GM12892 (cell line): ENCODE measurements around the gene BRD3OS.

Experiments used
- DNase-seq: peaks from one replicate; pipeline ENCODE4 v3.0.0; 2011; ENCODE audit not compliant: insufficient read length
- FAIRE-seq: peaks from 2 replicates; lab custom pipeline; 2011; peaks lifted over from hg19 to GRCh38; lab: Jason Lieb, UNC
- POLR2A ChIP-seq: IDR thresholded peaks from 2 replicates; pipeline ENCODE4 v1.6.1; 2011; ENCODE audit warnings: low read depth, low read length, control low read depth
- POLR2AphosphoS5 ChIP-seq: IDR thresholded peaks from 2 replicates; pipeline ENCODE4 v1.6.1; 2011; ENCODE audit warnings: low read depth, low read length, control low read depth
- TAF1 ChIP-seq: IDR thresholded peaks from 2 replicates; pipeline ENCODE4 v1.6.1; 2011; ENCODE audit warnings: low read depth, mild to moderate bottlenecking, control low read depth, low read length, borderline replicate concordance

BRD3OS gene

DNA sequence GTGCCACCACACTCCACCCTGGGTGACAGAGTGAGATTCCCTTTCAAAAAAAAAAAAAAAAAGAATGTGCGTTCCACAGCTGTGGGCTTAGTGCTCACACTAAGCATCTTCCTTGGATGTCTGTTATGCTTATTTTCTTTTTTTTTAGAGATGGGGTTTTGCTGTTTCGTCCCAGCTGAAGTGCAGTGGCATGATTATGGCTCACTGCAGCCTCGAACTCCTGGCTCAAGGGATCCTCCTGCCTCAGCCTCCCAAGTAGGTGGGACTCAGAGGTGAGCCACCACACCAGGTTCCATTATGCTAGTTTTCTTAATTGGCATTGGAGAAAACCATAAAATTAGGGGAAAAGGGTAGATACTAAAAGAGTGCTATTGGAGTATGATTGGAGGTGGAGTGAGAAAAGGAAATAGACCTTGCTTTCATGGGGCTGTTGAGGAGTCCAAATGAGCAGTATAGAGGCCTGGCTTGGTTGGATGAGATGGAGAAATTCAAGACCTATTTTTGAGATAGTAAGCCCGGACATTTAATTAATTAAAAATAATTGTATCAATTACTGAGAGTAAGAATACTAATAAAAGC is 978 bp upstream of the BRD3OS start:
- TF ChIP-seq POLR2AphosphoS5: no peak
- TF ChIP-seq TAF1: no peak
- no peak for TF ChIP-seq POLR2A
- FAIRE-seq (no peak), DNase-seq (no peak)

GRCh38 chr9:134025606-134026541 is 593 bp downstream of the BRD3OS start:
- DNase-seq (peak; percentile 74), FAIRE-seq (no peak)
- TF ChIP-seq POLR2A: no peak
- TF ChIP-seq POLR2AphosphoS5: no peak
- no peak for TF ChIP-seq TAF1

- TF ChIP-seq POLR2A (no peak), TAF1 (no peak), POLR2AphosphoS5 (no peak)
- FAIRE-seq: no peak
- DNase-seq: no peak
Observed at GRCh38 chr9:134026581-134026980, 1.3 kb downstream of the BRD3OS start.

DNA sequence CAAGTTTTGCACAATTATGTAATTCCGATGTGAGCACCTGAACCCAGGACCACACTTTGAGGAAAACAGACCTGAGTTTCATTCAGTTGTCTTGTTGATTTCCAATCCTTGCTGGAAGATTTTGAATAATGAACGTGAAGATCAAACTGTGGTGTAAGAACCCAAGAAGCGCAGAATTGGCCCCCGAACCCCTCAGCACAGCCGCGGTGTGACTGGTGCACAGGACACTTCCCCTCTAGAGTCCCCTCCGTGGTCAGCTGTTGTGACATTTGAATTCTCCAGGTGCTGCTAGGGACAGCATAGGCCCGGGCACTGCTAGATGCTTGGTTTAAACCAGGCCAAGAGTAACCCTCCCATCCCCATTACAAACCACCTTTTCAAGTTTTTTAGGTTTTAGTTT is 1.7 kb downstream of the BRD3OS start:
- TF ChIP-seq TAF1 (no peak), POLR2AphosphoS5 (no peak), POLR2A (no peak)
- no peak for DNase-seq
- no peak for FAIRE-seq

- no peak for FAIRE-seq
- DNase-seq: no peak
- TF ChIP-seq TAF1 (no peak), POLR2AphosphoS5 (no peak), POLR2A (no peak)
Observed at GRCh38 chr9:134027561-134027960, 2.3 kb downstream of the BRD3OS start.

GRCh38 chr9:134028076-134028475 is 2.8 kb downstream of the BRD3OS start:
- FAIRE-seq: no peak
- no peak for TF ChIP-seq TAF1

GRCh38 chr9:134028575-134029247 is 3.4 kb downstream of the BRD3OS start:
- no peak for TF ChIP-seq POLR2AphosphoS5
- no peak for TF ChIP-seq TAF1
- no peak for TF ChIP-seq POLR2A
- FAIRE-seq (no peak), DNase-seq (no peak)

More at GRCh38 chr9:134028076-134028475, 2.8 kb downstream of the BRD3OS start:
- no peak for DNase-seq

DNA sequence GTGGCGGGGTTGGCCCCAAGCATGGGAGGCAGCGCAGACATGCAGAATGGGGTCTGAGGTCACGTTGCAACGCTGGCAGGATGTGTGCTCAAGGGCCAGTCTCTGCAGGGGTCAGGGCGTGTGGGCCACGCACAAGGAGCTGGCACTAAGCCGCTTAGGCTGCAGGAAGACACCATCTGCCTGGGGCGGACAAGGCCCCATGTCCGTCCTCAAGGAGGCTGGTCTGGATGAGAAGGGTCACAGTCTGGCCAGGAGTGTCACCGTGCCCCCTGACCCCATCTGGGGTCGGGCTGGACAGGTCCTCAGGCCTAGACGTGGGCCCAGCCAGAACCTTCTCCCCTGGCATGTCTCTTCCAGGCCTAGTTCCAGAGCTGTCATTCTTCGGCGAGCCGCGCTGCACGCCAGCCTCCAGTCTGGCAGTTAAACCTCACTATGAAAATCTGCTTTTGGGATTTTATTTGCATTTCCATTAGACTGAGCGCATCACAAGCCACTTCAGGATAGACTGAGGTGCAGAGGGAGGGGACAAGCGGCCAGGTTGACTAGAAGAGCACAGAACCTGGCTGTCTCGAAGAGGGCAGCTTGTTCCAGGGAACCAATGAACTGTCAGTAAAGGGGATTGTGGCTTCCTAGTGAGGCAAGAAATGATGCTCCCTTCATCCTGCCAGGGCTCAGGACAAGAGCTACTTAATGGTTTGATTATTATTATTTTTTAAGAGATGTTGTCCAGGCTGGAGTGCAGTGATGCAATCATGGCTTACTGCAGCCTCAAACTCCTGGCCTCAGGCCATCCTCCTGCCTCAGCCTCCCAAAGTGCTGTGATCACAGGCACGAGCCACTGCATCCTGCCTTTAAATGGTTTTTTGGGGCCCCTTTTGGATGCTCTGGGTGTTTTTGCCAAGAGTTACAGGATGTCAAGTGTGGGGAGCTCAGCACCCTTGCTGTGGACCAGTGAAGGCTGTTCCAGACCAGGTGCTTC is 4.3 kb downstream of the BRD3OS start:
- TF ChIP-seq POLR2A (no peak), POLR2AphosphoS5 (no peak), TAF1 (no peak)
- no peak for FAIRE-seq
- DNase-seq: no peak

DNA sequence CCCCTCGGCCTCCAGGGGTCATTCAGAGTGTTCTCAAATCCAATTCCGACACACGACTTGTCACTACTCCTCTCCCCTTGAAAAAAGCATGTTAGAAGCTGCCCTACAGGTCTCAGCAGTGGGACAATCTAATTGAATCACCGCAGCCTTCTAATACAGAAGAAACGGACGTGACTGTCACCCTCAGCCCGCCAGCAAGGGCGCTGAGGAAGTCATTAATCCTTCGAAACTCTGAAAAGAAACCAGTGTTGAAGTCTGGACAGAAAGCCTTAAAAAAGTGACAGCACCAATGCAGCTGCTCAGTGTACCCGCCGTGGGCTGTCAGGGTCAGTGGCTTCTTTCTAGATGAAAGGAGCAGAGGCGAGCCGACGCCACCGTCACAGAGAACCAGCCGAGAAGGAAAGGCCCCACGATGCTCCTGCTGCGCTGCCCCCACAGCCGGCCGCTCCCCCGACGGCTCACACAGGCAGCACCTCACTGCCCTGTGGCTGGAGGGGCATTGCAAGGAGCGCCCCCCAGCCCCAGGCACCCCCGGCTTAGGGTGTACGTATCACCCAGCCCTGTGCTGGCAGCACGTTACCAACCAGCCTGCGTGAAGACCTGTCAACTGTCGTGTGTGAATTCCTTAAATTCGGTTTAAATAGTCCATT is 5.7 kb downstream of the BRD3OS start:
- FAIRE-seq (no peak), DNase-seq (no peak)
- no peak for TF ChIP-seq TAF1
- TF ChIP-seq POLR2A: no peak
- no peak for TF ChIP-seq POLR2AphosphoS5

DNA sequence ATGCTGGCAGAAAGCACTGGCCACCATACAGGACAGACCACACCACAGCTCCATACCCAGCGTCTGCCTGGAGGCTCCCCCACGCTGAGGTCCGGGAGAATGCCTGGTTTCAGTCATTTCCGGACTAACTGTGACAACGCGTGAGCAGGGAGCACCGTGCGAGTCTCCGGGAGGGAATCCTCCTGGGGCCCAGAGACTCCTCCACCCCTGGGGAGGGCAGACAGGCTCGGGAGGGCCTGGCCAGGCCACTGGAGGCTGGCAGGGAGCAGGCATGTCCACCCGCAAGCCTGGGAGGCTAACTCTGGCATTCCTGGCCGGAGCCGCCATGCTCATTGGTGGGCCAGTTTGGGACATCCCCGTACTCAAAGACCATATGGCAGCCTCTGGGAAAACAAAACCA is 6.5 kb downstream of the BRD3OS start:
- FAIRE-seq (no peak), DNase-seq (no peak)
- TF ChIP-seq TAF1 (no peak), POLR2A (no peak)
